Measurements from ENCODE around the gene CHSY1.

GRCh38 chr15:101180620-101181307 is 71.1 kb downstream of the CHSY1 start:
- TF ChIP-seq CTCF (IDR thresholded peaks at IDR 0.05): no peak
- TF ChIP-seq POLR2A (IDR thresholded peaks at IDR 0.05): no peak

Data from heart left ventricle (tissue), 13 donors.